Stimulated activated CD4-positive, alpha-beta T cell treated with anti-CD3 and anti-CD28 coated beads, Interleukin-1b, Interleukin-23, amount 100 ng/mL, for 48 hours (primary cell): ENCODE results near the gene ZNF407.

Source experiments
- DNase-seq: peaks from one replicate; pipeline ENCODE4 v3.0.0-alpha.2; 2020

Gene ZNF407

GRCh38 chr18:75110311-75110710 is 512.6 kb downstream of the ZNF407 start:
- no peak for DNase-seq

DNA sequence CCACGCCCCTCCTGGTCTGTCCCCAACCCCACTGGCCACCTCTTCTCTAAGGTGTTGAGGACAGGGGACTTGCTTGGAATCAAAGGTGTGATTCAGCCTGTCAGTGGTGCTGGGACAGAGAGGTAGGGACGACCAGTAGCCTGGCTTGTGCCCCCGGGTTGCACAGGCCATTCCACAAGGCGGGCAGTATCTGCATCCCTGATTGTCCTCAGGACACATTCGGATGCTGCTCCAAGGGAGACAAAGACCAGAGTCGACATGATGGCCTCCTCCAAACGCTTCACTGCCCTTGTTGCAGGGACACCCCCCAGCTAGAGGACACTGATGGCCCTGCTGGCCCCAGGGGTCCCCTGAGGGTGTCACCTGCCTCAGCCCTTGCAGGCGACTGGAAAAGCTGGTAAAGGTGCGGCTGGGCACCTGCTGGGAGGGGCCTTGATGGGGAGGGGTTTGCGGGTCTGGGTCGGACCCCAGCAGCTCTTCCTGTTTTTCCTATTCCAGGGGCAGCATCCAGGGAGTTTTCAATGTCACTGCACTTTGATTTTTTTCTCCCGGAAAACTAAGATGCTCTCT is 513.3 kb downstream of the ZNF407 start:
- no peak for DNase-seq

GRCh38 chr18:75111760-75112159 is 514.1 kb downstream of the ZNF407 start:
- DNase-seq = no peak

DNA sequence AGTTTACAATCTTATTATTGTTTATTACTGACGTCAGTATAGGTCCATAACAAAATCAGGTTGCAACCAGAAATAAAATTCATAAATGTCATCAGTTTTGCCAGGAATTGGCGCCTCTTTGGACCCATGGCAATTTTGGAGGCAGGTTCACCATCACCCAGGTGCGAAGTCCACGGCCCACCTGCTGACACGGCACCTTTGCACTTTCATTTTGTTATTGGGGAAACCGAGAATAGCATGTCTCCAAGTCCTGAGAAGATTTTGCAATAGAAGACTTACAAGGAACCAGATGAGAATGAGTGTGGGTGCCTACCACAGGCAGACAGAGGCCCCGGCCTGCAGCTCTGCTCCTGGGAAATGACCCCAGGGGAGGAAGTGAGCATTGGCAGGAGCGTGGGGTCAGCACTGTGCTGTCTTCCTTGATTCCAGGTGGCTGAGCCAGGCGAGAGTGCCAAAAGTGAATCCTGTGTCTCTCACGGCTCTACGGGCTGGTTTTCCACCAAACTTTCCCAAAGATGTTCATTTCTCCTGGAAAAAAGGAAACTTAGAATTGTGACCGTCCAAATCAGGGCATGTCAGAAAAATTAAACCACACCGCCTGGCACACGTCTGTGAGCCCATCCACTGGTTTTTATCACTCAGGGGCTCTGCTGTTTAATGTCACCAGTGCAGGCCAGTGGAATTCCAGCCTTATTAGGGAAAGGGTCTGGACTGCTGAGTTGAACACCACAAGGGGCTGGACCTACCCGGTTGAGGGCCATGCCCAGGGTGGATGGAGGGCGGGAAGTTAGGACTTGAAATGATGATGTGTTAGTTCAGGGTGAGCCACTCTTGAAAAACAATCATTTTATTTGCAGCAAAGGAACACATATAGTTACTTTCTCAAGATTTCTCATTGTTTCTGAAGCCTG is 514.8 kb downstream of the ZNF407 start:
- no peak for DNase-seq

DNA sequence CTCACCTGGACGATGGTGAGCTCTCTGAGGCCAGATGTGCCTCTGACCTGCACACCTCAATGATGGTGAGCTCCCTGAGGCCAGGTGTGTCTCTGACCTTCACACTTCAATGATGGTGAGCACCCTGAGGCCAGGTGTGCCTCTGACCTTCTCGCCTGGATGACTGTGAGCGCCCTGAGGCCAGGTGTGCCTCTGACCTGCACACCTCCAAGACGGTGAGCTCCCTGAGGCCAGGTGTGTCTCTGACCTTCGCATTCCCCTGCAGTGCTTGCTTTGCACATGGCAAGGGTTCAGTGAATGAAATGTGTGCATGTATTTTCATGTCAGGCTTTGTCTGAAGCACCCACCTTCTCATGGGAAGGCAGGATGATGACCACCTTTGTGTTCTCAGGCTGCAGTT is 515.8 kb downstream of the ZNF407 start:
- DNase-seq = no peak

DNA sequence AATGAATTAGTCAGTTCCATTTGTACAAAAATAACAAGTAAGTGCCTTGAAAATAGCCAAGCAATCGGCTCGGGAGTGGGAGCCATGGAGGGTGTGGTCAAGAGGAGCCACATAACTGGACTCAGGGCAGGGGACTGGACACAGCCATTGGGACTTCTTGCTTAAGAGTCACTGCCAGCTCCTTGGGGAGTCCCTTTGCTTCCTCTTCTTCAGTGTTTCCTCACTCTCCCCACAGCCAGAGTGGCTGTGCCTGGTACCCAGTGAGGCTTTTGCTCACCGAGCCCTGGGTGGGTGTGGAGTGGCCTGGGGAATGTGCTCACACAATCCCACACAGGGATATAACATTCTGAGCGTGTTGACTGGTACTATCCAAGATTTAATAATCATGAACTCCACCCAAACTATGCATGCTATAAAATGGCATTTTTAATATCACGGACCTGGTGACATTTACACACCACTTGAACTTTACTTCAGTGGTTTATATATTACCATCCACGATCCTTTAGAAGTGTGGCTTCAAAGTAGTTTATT is 516.6 kb downstream of the ZNF407 start:
- DNase-seq = no peak
